ENCODE measurements around the gene LRRTM3.

The LRRTM3 gene

DNA sequence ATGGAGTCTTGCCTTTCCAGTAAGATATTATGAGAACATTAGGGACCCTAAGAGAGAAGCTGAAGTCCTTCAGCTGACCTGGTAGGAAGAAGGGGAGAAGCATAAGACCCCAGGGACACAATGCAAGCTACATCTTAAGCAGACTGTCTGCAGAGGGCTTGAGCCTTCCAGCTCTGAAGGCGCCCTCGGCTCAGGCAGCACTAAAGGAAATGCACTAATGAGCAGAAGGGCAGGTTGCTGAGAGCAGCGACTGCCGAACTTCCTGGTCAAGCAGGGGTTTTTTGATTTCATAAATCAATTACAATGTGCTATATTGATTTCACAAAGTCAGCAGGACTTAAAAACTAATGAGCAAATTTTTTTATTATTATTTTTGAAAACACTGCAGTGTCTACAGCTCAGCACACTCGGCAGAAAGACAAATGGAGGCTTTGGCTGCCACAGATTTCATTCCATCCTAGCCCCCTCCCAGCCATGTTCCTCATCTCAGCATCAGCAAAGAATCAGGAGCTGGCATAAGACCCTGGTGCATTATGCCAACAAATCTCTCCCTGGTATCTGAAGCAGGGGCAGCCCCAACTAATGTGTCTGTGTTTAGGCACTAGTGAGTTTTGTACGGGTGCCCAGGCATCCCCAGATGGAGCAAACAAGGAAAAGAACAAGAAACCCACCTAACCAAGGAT lies 57.1 kb downstream of the LRRTM3 start:
- TF ChIP-seq, protein P1, sequence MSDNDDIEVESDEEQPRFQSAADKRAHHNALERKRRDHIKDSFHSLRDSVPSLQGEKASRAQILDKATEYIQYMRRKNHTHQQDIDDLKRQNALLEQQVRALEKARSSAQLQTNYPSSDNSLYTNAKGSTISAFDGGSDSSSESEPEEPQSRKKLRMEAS (IDR thresholded peaks at IDR 0.05), result no peak
- TF ChIP-seq CREB1 (IDR thresholded peaks at IDR 0.05; ENCODE audit: low read depth), result no peak
- no peak for TF ChIP-seq EP300 (IDR thresholded peaks at IDR 0.05; ENCODE audit: borderline replicate concordance)
- no peak for TF ChIP-seq YY1 (IDR thresholded peaks at IDR 0.05; ENCODE audit: low read depth)
- no peak for TF ChIP-seq ZBTB7A (IDR thresholded peaks at IDR 0.05; ENCODE audit: low read depth)
- no peak for TF ChIP-seq NFIC (IDR thresholded peaks at IDR 0.05)
- TF ChIP-seq, protein P2, sequence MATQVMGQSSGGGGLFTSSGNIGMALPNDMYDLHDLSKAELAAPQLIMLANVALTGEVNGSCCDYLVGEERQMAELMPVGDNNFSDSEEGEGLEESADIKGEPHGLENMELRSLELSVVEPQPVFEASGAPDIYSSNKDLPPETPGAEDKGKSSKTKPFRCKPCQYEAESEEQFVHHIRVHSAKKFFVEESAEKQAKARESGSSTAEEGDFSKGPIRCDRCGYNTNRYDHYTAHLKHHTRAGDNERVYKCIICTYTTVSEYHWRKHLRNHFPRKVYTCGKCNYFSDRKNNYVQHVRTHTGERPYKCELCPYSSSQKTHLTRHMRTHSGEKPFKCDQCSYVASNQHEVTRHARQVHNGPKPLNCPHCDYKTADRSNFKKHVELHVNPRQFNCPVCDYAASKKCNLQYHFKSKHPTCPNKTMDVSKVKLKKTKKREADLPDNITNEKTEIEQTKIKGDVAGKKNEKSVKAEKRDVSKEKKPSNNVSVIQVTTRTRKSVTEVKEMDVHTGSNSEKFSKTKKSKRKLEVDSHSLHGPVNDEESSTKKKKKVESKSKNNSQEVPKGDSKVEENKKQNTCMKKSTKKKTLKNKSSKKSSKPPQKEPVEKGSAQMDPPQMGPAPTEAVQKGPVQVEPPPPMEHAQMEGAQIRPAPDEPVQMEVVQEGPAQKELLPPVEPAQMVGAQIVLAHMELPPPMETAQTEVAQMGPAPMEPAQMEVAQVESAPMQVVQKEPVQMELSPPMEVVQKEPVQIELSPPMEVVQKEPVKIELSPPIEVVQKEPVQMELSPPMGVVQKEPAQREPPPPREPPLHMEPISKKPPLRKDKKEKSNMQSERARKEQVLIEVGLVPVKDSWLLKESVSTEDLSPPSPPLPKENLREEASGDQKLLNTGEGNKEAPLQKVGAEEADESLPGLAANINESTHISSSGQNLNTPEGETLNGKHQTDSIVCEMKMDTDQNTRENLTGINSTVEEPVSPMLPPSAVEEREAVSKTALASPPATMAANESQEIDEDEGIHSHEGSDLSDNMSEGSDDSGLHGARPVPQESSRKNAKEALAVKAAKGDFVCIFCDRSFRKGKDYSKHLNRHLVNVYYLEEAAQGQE (IDR thresholded peaks at IDR 0.05; ENCODE audit: low read depth), result no peak
- no peak for TF ChIP-seq TAF1 (IDR thresholded peaks at IDR 0.05; ENCODE audit: low read depth)
- no peak for TF ChIP-seq TEAD4 (IDR thresholded peaks at IDR 0.05)
- TF ChIP-seq EGR1 (IDR thresholded peaks at IDR 0.05), result no peak
- TF ChIP-seq TCF12 (IDR thresholded peaks at IDR 0.05; ENCODE audit: low read depth), result no peak
- TF ChIP-seq FOXM1 (IDR thresholded peaks at IDR 0.05; ENCODE audit: borderline replicate concordance, low read depth), result no peak
- TF ChIP-seq, protein P3, sequence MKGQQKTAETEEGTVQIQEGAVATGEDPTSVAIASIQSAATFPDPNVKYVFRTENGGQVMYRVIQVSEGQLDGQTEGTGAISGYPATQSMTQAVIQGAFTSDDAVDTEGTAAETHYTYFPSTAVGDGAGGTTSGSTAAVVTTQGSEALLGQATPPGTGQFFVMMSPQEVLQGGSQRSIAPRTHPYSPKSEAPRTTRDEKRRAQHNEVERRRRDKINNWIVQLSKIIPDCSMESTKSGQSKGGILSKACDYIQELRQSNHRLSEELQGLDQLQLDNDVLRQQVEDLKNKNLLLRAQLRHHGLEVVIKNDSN (IDR thresholded peaks at IDR 0.05), result no peak
- no peak for TF ChIP-seq CEBPB (IDR thresholded peaks at IDR 0.05)
- TF ChIP-seq RAD21 (IDR thresholded peaks at IDR 0.05; ENCODE audit: low read depth), result no peak

DNA sequence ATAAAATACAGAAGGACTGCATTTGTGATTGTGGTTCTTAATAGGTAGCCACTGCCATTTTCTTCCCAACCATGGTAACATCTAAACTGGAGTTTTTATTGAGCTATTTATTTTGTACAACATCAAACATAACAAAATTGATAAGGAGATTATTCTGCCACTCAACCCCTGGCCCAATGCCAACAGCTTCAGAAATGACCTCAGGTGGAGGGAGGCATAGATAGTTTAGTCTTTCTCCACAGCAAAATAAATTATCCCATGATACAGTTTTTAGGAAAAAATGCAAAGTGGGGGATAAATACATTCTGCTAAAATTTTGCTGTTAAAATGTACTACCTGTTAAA lies 57.6 kb downstream of the LRRTM3 start:
- TF ChIP-seq CREB1 (IDR thresholded peaks at IDR 0.05; ENCODE audit: low read depth) (no peak), YY1 (IDR thresholded peaks at IDR 0.05; ENCODE audit: low read depth) (no peak), CEBPB (IDR thresholded peaks at IDR 0.05) (no peak), FOXM1 (IDR thresholded peaks at IDR 0.05; ENCODE audit: borderline replicate concordance, low read depth) (no peak)

DNA sequence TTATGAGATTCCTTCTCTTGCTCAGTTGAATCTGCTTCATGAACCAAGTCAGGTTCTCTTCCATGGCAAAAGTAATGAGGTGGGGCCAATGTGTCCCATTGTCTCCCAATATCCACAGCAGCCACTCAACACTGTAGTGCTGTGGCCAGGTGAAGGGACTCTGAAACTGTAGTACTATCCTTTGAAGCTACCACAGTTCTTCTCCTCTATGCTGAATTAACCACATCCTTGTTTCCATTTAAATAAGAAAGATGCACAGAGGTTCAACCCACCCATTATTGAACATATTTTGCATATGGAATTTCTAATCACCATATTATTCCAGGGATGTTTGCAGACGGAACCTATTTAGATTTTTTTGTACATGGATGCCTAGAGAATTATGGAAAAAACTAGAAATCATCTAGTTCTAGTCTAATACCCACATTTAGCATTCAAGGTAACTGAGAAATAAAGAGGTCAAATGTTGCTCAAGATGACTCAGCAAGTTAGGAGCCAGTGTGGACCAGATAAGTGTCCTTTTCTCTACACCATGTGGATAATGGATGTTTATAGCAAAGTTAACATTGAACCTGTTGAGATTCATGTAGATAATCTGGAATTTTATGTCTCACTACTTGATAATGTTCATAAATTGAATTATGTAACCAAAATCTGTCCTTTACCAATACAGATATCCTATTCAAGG lies 64.5 kb downstream of the LRRTM3 start:
- TF ChIP-seq EGR1 (IDR thresholded peaks at IDR 0.05) (no peak), TCF12 (IDR thresholded peaks at IDR 0.05; ENCODE audit: low read depth) (no peak), RAD21 (IDR thresholded peaks at IDR 0.05; ENCODE audit: low read depth) (no peak), YY1 (IDR thresholded peaks at IDR 0.05; ENCODE audit: low read depth) (no peak)

DNA sequence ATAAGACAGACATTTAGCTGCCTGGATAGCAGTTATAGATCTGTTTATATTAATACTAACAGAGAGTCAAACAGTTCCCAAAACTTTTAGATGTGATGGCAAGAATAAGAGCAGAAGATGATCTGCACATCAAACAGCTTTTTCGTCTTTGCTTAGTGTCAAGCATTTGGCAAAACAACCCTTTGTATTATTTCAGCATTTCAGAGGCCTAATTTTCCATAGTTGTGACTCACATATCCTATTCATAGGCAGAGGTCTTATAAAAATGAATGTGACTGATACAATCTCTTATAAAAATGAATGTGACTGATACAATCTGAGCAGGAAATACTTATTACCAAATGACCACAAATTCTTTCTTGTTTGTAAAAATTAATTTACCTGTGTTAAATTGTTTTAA lies 71.2 kb downstream of the LRRTM3 start:
- no peak for TF ChIP-seq RAD21 (IDR thresholded peaks at IDR 0.05; ENCODE audit: low read depth)
- TF ChIP-seq CEBPB (IDR thresholded peaks at IDR 0.05), result no peak
- TF ChIP-seq NFIC (IDR thresholded peaks at IDR 0.05), result no peak
- TF ChIP-seq EP300 (IDR thresholded peaks at IDR 0.05; ENCODE audit: borderline replicate concordance), result no peak
- TF ChIP-seq, protein P2 (IDR thresholded peaks at IDR 0.05; ENCODE audit: low read depth), result no peak
- no peak for TF ChIP-seq TAF1 (IDR thresholded peaks at IDR 0.05; ENCODE audit: low read depth)
- TF ChIP-seq TEAD4 (IDR thresholded peaks at IDR 0.05), result no peak
- TF ChIP-seq EGR1 (IDR thresholded peaks at IDR 0.05), result no peak
- no peak for TF ChIP-seq FOXM1 (IDR thresholded peaks at IDR 0.05; ENCODE audit: borderline replicate concordance, low read depth)
- TF ChIP-seq, protein P3 (IDR thresholded peaks at IDR 0.05), result no peak
- TF ChIP-seq CREB1 (IDR thresholded peaks at IDR 0.05; ENCODE audit: low read depth), result no peak
- TF ChIP-seq YY1 (IDR thresholded peaks at IDR 0.05; ENCODE audit: low read depth), result no peak
- no peak for TF ChIP-seq TCF12 (IDR thresholded peaks at IDR 0.05; ENCODE audit: low read depth)

DNA sequence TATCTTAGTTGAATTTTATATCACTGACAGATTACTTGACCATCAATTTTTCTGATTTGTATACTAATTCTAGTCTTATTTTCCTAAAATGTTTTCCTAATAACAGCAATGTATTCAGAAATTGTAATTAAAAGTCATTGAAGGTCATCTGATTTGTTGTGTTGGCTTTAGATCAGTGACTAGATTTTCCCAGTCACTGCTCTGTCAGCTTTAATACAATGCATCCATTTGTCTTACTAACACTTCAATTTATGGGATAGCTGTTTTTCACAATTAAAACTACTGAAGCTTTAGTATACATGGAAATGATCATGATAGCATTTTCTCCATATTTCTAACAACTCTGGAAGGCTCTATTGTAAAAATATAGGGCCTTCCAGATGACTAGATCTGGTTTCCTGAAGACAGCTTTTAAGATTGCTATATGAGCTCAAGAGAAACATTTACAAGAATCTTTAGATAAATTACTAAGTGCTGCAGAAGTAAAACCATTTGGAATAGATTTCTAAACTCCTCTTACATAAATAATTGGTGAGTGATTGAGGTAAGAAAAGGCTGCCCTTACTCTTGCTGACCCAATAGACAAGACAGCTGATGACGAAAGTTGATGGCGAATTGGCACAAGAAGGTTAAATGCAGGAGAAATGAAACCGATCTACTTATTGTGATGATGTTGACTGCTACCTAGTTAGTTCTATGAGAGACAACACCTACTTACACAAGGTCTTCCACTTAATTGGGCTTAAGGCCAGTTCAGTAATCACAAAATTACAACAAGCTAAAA lies 74.1 kb downstream of the LRRTM3 start:
- no peak for TF ChIP-seq TCF12 (IDR thresholded peaks at IDR 0.05; ENCODE audit: low read depth)
- no peak for TF ChIP-seq TEAD4 (IDR thresholded peaks at IDR 0.05)
- no peak for TF ChIP-seq RAD21 (IDR thresholded peaks at IDR 0.05; ENCODE audit: low read depth)
- TF ChIP-seq ZBTB7A (IDR thresholded peaks at IDR 0.05; ENCODE audit: low read depth), result no peak
- TF ChIP-seq EP300 (IDR thresholded peaks at IDR 0.05; ENCODE audit: borderline replicate concordance), result no peak
- no peak for TF ChIP-seq YY1 (IDR thresholded peaks at IDR 0.05; ENCODE audit: low read depth)
- TF ChIP-seq TAF1 (IDR thresholded peaks at IDR 0.05; ENCODE audit: low read depth), result no peak
- TF ChIP-seq, protein P2 (IDR thresholded peaks at IDR 0.05; ENCODE audit: low read depth), result no peak
- TF ChIP-seq NFIC (IDR thresholded peaks at IDR 0.05), result no peak
- no peak for TF ChIP-seq EGR1 (IDR thresholded peaks at IDR 0.05)
- TF ChIP-seq FOXM1 (IDR thresholded peaks at IDR 0.05; ENCODE audit: borderline replicate concordance, low read depth), result no peak
- TF ChIP-seq CREB1 (IDR thresholded peaks at IDR 0.05; ENCODE audit: low read depth), result no peak
